ENCODE results near the gene SBF2. TPM values are rescaled to one million over a fixed set of nuclear protein-coding genes. Genes with fewer than 3 reads are reported as not detected.

SBF2 gene
- total RNA-seq, 3 donors from 2014 or later (not counting 1 experiment from before 2014, with no cell fraction given), result 25.2 to 26.9 (median 26.3) TPM

DNA sequence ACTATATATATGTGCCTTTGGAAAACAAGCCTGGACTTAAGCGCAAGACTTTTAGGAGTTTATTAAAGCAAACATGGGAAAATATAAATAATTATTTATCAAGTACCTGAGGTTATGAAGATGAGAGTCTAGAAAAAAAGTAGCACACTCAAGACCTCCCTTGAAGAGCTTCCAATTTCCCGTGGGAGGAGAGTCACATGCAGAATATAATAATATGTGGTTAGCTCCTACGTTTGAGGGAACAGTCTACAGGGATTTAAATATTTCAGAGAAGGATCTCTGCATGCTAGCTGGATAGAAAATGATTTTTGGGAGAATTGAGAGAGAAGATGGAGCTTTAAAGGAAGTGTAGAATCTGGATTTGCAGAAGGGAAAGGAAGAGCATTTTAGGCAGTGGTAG is 446.4 kb downstream of the SBF2 start:
- Histone ChIP-seq H3K27me3 (ENCODE audit: control insufficient read depth, insufficient read depth, low read length) (no peaks in the 10 kb centered on the region), H3K36me3 (ENCODE audit: control insufficient read depth, insufficient read depth, low read length) (peaks cover 13% of the 10 kb centered on the region), H3K9me3 (ENCODE audit: control insufficient read depth, insufficient read depth, low read length) (no peaks in the 10 kb centered on the region), H3K4me3 (ENCODE audit: low read length) (no peak overlapping the region), H3K4me1 (ENCODE audit: control insufficient read depth, insufficient read depth, low read length) (no peaks in the 10 kb centered on the region), H3K27ac (ENCODE audit: low read length) (no peak overlapping the region)
- peaks cover 26% of the 10 kb centered on the region for H3K36me3 Mint-ChIP-seq
- WGBS (ENCODE audit: insufficient coverage), result 87% methylated on average over 2 of the region's 3 CpGs
- H3K27me3 Mint-ChIP-seq (ENCODE audit: low read depth in 2 of 2), result no peaks in the 10 kb centered on the region
- no peak overlapping the region for H3K27ac Mint-ChIP-seq
- DNase-seq, result no peak
- no peak overlapping the region for H3K4me3 Mint-ChIP-seq
- H3K9me3 Mint-ChIP-seq, result no peaks in the 10 kb centered on the region
- intact Hi-C loops (cut with micrococcal nuclease), result no loop called here
- TF ChIP-seq, protein P1, sequence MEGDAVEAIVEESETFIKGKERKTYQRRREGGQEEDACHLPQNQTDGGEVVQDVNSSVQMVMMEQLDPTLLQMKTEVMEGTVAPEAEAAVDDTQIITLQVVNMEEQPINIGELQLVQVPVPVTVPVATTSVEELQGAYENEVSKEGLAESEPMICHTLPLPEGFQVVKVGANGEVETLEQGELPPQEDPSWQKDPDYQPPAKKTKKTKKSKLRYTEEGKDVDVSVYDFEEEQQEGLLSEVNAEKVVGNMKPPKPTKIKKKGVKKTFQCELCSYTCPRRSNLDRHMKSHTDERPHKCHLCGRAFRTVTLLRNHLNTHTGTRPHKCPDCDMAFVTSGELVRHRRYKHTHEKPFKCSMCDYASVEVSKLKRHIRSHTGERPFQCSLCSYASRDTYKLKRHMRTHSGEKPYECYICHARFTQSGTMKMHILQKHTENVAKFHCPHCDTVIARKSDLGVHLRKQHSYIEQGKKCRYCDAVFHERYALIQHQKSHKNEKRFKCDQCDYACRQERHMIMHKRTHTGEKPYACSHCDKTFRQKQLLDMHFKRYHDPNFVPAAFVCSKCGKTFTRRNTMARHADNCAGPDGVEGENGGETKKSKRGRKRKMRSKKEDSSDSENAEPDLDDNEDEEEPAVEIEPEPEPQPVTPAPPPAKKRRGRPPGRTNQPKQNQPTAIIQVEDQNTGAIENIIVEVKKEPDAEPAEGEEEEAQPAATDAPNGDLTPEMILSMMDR (IDR thresholded peaks at IDR 0.05), result no peak
- no peaks in the 10 kb centered on the region for H3K4me1 Mint-ChIP-seq
- ATAC-seq, result no peak

DNA sequence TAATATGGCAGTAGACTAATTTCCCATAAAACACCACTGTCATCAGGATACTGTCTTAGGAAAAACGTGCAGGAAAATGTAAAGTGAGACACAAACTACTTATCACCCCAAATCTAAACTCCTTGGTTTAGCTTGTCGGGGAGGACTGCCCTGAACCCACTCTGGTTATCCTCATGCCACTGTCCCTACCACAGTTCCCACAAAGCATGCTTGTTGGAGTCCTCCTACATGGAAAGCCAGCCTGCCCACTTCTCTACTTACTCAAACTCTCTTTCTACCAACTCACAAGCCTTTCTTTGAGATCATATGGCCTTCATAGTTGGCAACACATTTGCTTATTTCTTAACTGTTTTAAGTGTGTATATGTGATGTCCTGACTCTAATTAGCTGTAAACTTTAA is 451.1 kb downstream of the SBF2 start:
- TF ChIP-seq, protein P1 (IDR thresholded peaks at IDR 0.05), result no peak
- Histone ChIP-seq H3K9me3 (ENCODE audit: control insufficient read depth, insufficient read depth, low read length) (no peaks in the 10 kb centered on the region), H3K4me3 (ENCODE audit: low read length) (no peak overlapping the region), H3K27me3 (ENCODE audit: control insufficient read depth, insufficient read depth, low read length) (no peaks in the 10 kb centered on the region), H3K27ac (ENCODE audit: low read length) (no peak overlapping the region), H3K4me1 (ENCODE audit: control insufficient read depth, insufficient read depth, low read length) (no peaks in the 10 kb centered on the region), H3K36me3 (ENCODE audit: control insufficient read depth, insufficient read depth, low read length) (peaks cover 13% of the 10 kb centered on the region)
- 94% methylated on average over 2 of the region's 2 CpGs for WGBS (ENCODE audit: insufficient coverage)
- ATAC-seq (no peak), DNase-seq (no peak)
- H3K27ac Mint-ChIP-seq, result no peak overlapping the region
- H3K4me3 Mint-ChIP-seq, result no peak overlapping the region
- no peaks in the 10 kb centered on the region for H3K9me3 Mint-ChIP-seq
- intact Hi-C loops (cut with micrococcal nuclease), result no loop called here
- peaks cover 30% of the 10 kb centered on the region for H3K36me3 Mint-ChIP-seq
- H3K4me1 Mint-ChIP-seq, result no peaks in the 10 kb centered on the region
- no peaks in the 10 kb centered on the region for H3K27me3 Mint-ChIP-seq (ENCODE audit: low read depth in 2 of 2)

DNA sequence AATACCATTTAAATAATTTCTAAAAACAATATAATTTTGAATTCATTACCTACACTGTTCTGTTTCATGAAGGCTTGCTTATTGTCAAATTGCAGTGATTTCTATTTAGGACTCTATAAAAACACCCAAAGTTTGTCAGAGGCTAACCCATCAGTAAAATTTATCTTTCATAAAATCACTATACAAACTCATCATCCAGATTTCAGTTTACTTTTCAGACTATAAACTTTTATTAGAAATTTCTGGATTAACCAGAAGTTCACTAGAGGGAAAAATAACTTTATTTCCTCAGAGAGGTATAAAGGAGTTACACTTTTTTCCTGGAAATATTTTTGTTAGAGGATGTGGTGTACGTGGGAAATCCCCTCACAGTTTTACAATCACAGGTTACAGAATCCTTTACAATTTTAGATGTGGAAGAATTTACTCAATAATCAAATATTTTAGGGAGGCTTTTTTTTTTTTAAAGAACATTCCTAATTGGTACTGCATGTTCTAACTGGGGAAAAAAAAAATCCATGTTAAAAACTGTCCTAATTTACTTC is 453.5 kb downstream of the SBF2 start:
- intact Hi-C loops (cut with micrococcal nuclease), result no loop called here
- Histone ChIP-seq H3K4me1 (ENCODE audit: control insufficient read depth, insufficient read depth, low read length) (no peaks in the 10 kb centered on the region), H3K27ac (ENCODE audit: low read length) (no peak overlapping the region), H3K36me3 (ENCODE audit: control insufficient read depth, insufficient read depth, low read length) (peaks cover 6% of the 10 kb centered on the region), H3K4me3 (ENCODE audit: low read length) (no peak overlapping the region), H3K27me3 (ENCODE audit: control insufficient read depth, insufficient read depth, low read length) (no peaks in the 10 kb centered on the region), H3K9me3 (ENCODE audit: control insufficient read depth, insufficient read depth, low read length) (no peaks in the 10 kb centered on the region)
- H3K36me3 Mint-ChIP-seq, result peaks cover 26% of the 10 kb centered on the region
- H3K9me3 Mint-ChIP-seq, result no peaks in the 10 kb centered on the region
- no CpG with 5 or more reads among the region's 1 CpG for WGBS (ENCODE audit: insufficient coverage)
- no peaks in the 10 kb centered on the region for H3K4me1 Mint-ChIP-seq
- no peak for ATAC-seq
- H3K27ac Mint-ChIP-seq, result no peak overlapping the region
- TF ChIP-seq, protein P1 (IDR thresholded peaks at IDR 0.05), result no peak
- H3K4me3 Mint-ChIP-seq, result no peak overlapping the region
- DNase-seq, result peak in 1 of 2 donors; percentile 30
- no peaks in the 10 kb centered on the region for H3K27me3 Mint-ChIP-seq (ENCODE audit: low read depth in 2 of 2)

DNA sequence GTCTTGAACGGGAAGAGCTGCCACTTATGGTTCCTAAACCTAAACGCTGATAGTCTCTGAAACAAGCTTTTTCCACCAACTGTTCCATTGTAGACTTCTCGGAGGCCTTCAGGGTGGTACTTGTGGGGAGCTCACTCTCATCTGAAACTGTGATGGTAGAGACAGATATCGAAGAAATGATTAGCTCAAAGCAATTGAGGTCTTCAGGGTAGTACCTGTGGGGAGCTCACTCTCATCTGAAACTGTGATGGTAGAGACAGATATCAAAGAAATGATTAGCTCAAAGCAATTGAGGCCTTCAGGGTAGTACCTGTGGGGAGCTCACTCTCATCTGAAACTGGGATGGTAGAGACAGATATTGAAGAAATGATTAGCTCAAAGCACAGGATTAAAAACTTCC is 454.5 kb downstream of the SBF2 start:
- TF ChIP-seq, protein P1 (IDR thresholded peaks at IDR 0.05), result no peak
- 95% methylated on average over 4 of the region's 4 CpGs for WGBS (ENCODE audit: insufficient coverage)
- no peaks in the 10 kb centered on the region for H3K4me1 ChIP-seq (ENCODE audit: control insufficient read depth, insufficient read depth, low read length)
- H3K4me3 ChIP-seq (ENCODE audit: low read length), result no peak overlapping the region
- ATAC-seq (no peak), DNase-seq (no peak)
- no peaks in the 10 kb centered on the region for H3K27me3 ChIP-seq (ENCODE audit: control insufficient read depth, insufficient read depth, low read length)
- peaks cover 18% of the 10 kb centered on the region for H3K36me3 Mint-ChIP-seq
- intact Hi-C loops (cut with micrococcal nuclease), result no loop called here
- H3K4me3 Mint-ChIP-seq, result no peak overlapping the region
- no peaks in the 10 kb centered on the region for H3K9me3 ChIP-seq (ENCODE audit: control insufficient read depth, insufficient read depth, low read length)
- no peaks in the 10 kb centered on the region for H3K4me1 Mint-ChIP-seq
- no peaks in the 10 kb centered on the region for H3K36me3 ChIP-seq (ENCODE audit: control insufficient read depth, insufficient read depth, low read length)
- H3K27ac ChIP-seq (ENCODE audit: low read length), result no peak overlapping the region
- H3K27ac Mint-ChIP-seq, result no peak overlapping the region
- no peaks in the 10 kb centered on the region for H3K9me3 Mint-ChIP-seq
- H3K27me3 Mint-ChIP-seq (ENCODE audit: low read depth in 2 of 2), result no peaks in the 10 kb centered on the region

Measured in natural killer cell (primary cell).